C4-2B (cell line): ENCODE results near the gene CFAP119.

Experiments used
- H3K27ac ChIP-seq: fragments of 450-650 bp; 2 replicates; pipeline ENCODE4 v1.5.1; 2017
- CTCF ChIP-seq: fragments of 450-650 bp; conservative IDR thresholded peaks from 2 replicates; pipeline ENCODE4 v1.5.1; 2017; ENCODE audit warnings: mild to moderate bottlenecking
- ZFX ChIP-seq: fragments of 450-650 bp; IDR thresholded peaks from 2 replicates; pipeline ENCODE4 v1.6.1; 2017

Gene CFAP119

GRCh38 chr16:30750876-30751465 lies 10.9 kb downstream of the CFAP119 start:
- no peak overlapping the region for H3K27ac ChIP-seq

GRCh38 chr16:30750201-30750600 lies 11.7 kb downstream of the CFAP119 start:
- no peak overlapping the region for H3K27ac ChIP-seq
- TF ChIP-seq CTCF (no peak), ZFX (no peak)

More at GRCh38 chr16:30750876-30751465, 10.9 kb downstream of the CFAP119 start:
- TF ChIP-seq CTCF (no peak), ZFX (no peak)

- H3K27ac ChIP-seq: peak overlapping the region; percentile 78
- TF ChIP-seq ZFX (no peak), CTCF (no peak)
Measured at GRCh38 chr16:30748634-30749445, 13.0 kb downstream of the CFAP119 start.

GRCh38 chr16:30747799-30748633 lies 13.8 kb downstream of the CFAP119 start, which contains the start of gene PHKG2:
PHKG2 (plus strand) TSS chr16:30748425; CDS start chr16:30748821, 396 bp downstream.
- peak within 1 kb of the TSS; percentile 78 for H3K27ac ChIP-seq
- no peak for TF ChIP-seq ZFX
- no peak for TF ChIP-seq CTCF

GRCh38 chr16:30747331-30747730 lies 14.5 kb downstream of the CFAP119 start:
- TF ChIP-seq CTCF (no peak), ZFX (no peak)
- peak overlapping the region; percentile 78 for H3K27ac ChIP-seq

- TF ChIP-seq ZFX (no peak), CTCF (no peak)
- H3K27ac ChIP-seq: no peak overlapping the region
Measured at GRCh38 chr16:30746638-30747175, 15.2 kb downstream of the CFAP119 start.
